ENCODE data around the gene IQGAP1. TPM values are rescaled to one million over a fixed set of nuclear protein-coding genes. Genes with fewer than 3 reads are reported as not detected.
A peak's percentile ranks its signal among the peaks of the same experiment; 100 is the strongest.

The IQGAP1 gene
- polyA plus RNA-seq, 2 of the 4 experiments (the other 2 are of a cell fraction), result 100 to 168 TPM

GRCh38 chr15:90364251-90364650 lies 23.8 kb upstream of the IQGAP1 start:
- 0 out of 6 replicates have a peak, but pooled peaks of 1 of the 2 experiments have one; percentile 33 for ATAC-seq
- Histone ChIP-seq H3K4me2 (peak overlapping the region; percentile 33), H3K4me3 (no peak overlapping the region), H3K4me1 (peaks cover 32% of the 10 kb centered on the region), H3K9me3 (no peaks in the 10 kb centered on the region), H3K27ac (peak overlapping the region; percentile 51 to 73; a peak in 5 of 6 replicates)
- no peak for DNase-seq (ENCODE audit: low read depth in 1 of 2, low spot score in 1 of 2)
- 50% methylated on average over 4 of the region's 4 CpGs for WGBS (ENCODE audit: missing lambda C conversion rate)
- no peak for FAIRE-seq
- no peak for TF ChIP-seq ATOH8 (CRISPR knock-in tag; IDR thresholded peaks at IDR 0.05; ENCODE audit: low read depth)
- no peak for TF ChIP-seq BCL3 (IDR thresholded peaks at IDR 0.05)
- no peak for TF ChIP-seq NR3C1 (IDR thresholded peaks at IDR 0.05)
- TF ChIP-seq EP300 (IDR thresholded peaks at IDR 0.05), result no peak
- no peak for TF ChIP-seq ELK1 (IDR thresholded peaks at IDR 0.05; ENCODE audit: low read depth, low read length)
- ChIA-PET POLR2A (interaction anchor here (0.6 kb wide), 1 partner anchor 24 kb away, joined by 3 read pairs; the partner anchor contains the start of gene IQGAP1), CTCF (interaction anchor here (1.1 to 9.7 kb wide), 5 partner anchors 12 to 147 kb away, joined by 4 to 173 read pairs (median 41); no protein-coding TSS in a partner anchor)

GRCh38 chr15:90365414-90366055 lies 22.5 kb upstream of the IQGAP1 start:
- WGBS (ENCODE audit: missing lambda C conversion rate), result 86% methylated on average over 15 of the region's 15 CpGs
- ATAC-seq (no peak), FAIRE-seq (no peak), DNase-seq (ENCODE audit: low read depth in 1 of 2, low spot score in 1 of 2) (no peak)
- Histone ChIP-seq H3K4me3 (no peak overlapping the region), H3K27ac (peak overlapping the region in 1 of 2 experiments; percentile 51; a peak in 2 of 6 replicates), H3K4me2 (no peak overlapping the region), H3K9me3 (no peaks in the 10 kb centered on the region), H3K4me1 (peaks cover 32% of the 10 kb centered on the region)
- CTCF ChIA-PET, result interaction anchor here (1.0 to 9.7 kb wide), 5 partner anchors 11 to 117 kb away, joined by 5 to 94 read pairs (median 29); no protein-coding TSS in a partner anchor
- POLR2A ChIA-PET, result no interaction called here
- TF ChIP-seq RAD21 (conservative IDR thresholded peaks at IDR 0.05 in 1 of 2, IDR thresholded peaks at IDR 0.05 in 1 of 2) (no peak), POLR2A (IDR thresholded peaks at IDR 0.05; ENCODE audit: low read length) (no peak), POLR2AphosphoS2 (conservative IDR thresholded peaks at IDR 0.05; ENCODE audit: low read length) (no peak), ZC3H11A (IDR thresholded peaks at IDR 0.05) (no peak), SREBF2 (IDR thresholded peaks at IDR 0.05) (no peak), CTCF (IDR thresholded peaks at IDR 0.05) (no peak), FOSL2 (IDR thresholded peaks at IDR 0.05) (no peak), FOSL2 (CRISPR knock-in tag; IDR thresholded peaks at IDR 0.05) (no peak), HDAC2 (IDR thresholded peaks at IDR 0.05) (no peak), JUNB (IDR thresholded peaks at IDR 0.05) (no peak), ZNF302 (CRISPR knock-in tag; IDR thresholded peaks at IDR 0.05) (no peak), RNF2 (IDR thresholded peaks at IDR 0.05; ENCODE audit: borderline replicate concordance, low read depth) (no peak), CHD4 (IDR thresholded peaks at IDR 0.05; ENCODE audit: borderline replicate concordance) (no peak), MAX (IDR thresholded peaks at IDR 0.05) (no peak)

Data from A549 (cell line).